GM18498 (cell line): ENCODE results near the gene GATA5.
"Not testable (repeated sequence)": the region's sequence is repeated elsewhere in the genome, so short reads cannot be mapped to it uniquely, and the experiment has no call there.

Experiments
- ATAC-seq: cut with Tn5 transposase; IDR thresholded peaks from one replicate; pipeline ENCODE4 v1.9.1; 2021; ENCODE audit warnings: mild to moderate bottlenecking, moderate library complexity; ENCODE audit not compliant: unreplicated experiment

Gene GATA5

DNA sequence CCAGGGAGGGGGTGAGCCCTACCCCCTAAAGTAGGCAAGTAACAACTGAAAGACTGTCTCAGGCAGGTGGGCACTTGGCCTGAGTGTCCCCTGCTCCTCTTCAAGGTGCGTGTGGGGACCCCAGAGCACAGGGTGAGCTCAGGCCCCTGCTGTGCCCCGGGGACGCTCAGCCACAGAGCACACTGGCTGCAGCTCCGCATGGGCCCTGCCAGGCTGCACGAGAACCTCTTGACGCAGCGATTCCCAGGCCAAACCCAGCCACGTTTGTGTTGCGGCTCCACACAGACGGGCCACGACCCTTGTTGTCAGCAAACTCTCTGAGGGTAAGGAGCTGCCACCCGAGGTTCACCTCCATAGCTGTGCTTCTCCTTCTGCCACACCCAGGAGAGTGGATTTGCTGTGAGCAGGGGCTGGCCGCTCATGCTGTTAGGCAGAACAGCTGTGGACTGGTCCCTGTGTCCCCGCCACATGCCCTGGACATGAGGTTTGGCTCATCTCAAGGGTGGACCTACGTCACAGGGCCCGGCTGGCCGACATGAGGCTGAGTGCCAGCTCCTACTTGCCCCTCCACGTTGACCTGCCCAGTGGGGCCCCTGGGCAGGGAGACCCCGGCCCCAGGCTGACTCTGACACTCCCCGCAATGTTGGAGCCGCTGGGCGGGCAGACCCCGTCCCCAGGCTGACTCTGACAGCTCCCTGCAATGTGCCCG lies 29.7 kb upstream of the GATA5 start:
- ATAC-seq, result no peak

DNA sequence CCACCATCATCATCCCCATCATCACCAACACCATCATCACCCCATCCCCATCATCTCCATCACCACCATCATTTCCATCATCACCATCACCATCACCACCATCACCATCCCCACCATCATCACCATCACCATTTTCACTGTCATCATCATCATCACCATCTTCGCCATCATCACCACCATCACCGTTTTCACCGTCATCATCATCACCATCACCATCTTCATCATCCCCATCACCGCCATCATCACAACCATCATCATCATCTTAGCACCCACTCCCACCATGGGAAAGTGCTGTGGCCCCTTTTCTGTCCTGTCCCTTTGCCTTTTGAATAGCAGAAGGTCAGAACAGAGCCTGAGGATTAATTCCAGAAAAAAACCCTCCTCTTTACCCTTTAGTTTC lies 28.5 kb upstream of the GATA5 start:
- ATAC-seq, result no peak

DNA sequence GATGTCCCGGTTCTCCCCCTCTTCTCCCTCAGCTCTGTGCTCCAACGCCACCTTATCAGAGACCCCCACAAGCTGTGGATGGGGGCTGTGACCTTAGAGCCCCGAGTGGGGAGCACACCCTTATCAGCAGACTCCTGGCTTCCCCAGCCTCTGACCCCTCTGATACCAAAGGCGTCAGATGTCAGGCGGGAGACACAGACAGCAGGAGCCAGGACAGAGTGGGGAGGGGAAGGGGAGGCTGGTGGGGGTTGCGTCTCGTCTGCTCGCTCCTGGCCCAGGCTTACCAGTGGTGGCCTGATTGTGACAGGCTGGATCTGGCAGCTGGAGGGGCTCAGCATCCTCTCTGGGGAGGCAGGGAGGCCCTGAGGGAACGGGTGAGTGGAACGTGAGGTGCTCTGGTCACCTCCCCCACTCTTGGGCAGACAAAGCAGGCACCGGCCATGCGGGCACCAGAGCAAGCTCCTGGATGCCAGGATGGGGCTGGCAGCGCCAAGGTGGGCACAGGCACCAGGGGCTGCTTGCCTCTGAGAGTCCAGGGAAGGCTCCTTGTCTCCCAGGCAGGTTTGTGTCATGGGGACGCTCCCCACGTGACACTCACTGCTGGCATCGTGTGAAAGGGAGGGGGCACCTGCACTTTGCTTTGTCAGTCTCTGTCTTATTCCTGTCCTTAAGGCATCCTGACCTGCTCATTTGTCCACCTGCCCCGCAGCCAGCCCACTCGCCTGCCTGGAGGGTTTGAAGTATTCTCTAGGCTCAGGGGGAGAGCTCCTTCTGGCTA lies 27.8 kb upstream of the GATA5 start:
- ATAC-seq, result no peak

DNA sequence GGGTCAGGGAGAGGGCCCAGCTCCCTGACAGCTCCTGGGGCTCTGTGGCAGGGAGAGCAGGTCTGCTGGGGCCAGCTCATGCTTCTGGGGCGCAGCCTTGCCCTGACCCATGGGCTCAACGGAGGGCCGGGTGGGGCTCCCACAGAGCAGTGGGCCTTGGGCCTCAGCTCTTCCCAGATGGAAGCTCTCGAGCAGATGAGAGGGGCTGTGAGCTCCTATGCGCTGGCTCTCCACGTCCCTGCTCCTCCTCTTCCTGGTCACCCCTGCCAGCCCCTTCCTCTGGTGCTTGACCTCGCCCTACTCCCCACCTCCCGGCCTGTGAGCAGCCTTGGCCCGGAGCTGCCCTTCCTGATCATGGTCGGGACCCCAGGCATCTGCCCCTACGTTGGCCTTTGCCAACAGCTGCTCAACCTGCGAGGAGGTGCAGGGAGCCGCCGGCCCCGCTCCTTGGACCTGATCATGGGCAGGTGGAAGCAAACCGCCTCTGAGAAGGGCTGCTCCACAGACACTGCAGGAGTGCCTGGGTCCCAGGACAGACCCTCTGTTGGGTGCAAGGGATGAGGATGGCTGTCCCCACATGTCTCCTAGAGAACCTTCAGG lies 26.8 kb upstream of the GATA5 start:
- no peak for ATAC-seq

DNA sequence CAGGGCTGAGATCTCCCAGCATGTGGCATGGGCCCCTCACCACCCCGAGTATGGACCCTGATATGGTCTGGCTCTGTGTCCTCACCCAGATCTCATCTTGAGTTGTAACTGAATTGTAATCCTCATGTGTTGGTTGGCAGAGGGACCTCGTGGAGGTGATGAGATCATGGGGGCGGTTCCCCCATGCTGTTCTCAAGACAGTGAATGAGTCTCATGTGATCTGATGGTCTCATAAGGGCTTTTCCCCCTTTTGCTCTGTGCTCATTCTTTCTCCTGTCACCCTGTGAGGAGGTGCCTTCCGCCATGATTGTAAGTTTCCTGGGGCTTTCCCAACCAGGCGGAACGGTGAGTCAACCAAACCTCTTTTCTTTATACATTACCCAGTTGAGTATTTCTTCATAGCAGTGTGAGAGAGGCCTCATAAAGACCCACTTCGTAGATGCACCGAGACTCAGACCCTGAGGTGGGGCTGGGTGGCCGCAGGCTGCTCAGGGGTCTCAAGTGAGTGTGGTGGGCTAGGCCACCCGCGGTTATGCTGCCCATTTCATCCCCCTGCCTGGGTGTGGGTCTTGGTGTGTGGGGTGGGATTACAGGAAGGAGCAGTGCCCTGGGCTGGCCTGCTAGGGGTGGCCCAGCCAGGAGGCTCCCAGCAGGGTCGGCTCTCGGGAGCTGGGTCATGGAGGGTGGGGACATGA lies 26.2 kb upstream of the GATA5 start:
- ATAC-seq, result peak; percentile 71

DNA sequence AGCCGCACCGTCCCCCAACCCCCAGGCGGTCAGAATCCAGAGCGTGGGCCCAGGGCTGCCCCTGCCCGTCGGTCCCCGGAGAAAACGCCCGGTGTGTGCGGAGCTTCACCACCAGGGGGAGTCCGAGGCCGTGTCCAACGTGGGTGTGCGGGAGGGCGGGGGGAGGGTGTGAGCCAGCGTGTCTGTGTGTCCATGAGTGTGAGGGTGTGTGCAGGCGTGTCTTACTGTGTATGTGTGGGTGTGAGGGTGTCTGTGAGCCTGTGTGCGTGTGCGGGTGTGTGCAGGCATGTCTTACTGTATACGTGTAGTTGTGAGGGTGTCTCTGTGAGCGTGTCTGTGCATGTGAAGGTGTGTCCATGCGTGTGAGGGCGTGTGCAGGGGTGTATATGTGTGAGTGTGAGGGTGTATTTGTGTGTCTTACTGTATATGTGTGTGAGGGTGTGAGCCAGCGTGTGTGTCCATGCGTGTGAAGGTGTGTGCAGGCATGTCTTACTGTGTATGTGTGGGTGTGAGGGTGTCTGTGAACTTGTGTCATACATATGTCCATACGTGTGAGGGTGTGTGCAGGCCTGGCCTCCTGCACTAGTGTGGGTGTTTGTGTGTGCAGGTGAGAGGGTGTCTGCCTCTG lies 24.6 kb upstream of the GATA5 start:
- ATAC-seq, result no peak

DNA sequence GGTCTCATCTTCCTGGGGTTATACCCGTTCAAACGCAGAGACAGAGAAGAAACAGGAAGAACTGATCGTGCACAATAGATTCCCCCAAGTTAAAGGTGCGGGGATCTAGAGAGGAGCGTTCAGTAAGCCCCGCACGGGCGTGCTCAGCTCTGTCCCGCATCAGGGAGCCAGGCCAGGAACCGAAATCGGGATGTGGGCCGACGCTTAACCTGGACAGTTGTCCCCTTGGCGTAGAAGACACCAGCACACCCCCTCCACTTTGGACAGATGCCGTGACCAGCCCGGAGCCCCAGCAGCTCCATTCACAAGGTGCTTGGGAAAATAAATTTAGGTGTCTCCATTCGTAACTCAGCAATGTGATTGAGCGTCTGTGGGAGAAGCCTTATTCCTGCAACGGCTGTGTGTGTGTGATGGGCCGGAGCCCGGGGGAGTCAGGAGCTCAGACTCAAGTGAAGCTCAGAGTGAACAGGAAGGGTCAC lies 24.0 kb upstream of the GATA5 start:
- ATAC-seq, result no peak

DNA sequence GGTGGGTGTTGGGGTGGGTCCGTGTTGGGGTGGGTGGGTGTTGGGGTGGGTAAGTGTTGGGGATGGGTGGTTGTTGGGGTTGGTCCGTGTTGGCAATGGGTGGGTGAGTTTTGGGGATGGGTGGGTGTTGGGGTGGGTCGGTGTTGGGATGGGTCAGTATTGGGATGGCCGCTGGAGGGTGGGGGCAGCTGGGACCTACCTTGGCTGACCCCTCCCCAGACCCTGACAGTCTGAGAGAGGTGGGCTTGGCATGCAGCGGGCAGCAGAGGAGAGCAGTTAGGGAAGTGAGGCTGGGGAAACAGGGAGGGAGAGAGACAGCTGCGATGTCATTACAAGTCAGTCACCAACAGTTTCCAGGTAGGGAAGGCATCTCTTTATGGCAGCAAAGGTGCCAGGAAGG lies 23.1 kb upstream of the GATA5 start:
- ATAC-seq, result no peak

DNA sequence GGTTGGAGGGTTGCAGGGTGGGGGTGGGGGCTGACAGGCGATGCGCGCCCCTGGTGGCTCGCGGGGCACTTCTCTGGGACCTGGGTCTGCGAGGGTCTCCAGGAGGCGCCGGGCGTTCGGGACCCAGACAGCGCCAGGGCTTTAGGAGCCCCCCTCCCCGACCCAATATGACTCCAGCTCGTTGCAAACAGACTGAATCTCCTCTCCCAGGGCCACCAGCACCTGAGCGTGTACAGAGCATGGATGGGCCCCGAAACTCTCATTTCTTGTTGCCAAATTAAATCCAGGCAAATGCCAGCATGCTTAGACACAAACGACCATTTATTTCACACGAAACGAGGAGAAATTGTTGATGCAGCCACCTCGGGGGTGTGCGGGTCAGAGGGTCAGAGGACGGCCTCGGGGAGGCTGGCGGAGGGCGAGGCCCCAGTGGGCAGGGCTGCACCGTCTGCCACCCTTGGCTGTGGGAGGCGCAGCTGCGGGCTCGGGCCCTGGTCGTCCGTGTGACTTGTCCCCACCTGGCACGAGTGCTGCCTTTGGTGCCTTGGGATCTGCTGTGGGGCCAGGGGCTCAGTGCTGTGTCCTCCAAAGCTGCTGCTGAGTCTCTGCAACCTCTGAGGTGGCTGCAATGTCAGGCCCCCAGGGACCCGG lies 20.9 kb upstream of the GATA5 start:
- ATAC-seq, result no peak

DNA sequence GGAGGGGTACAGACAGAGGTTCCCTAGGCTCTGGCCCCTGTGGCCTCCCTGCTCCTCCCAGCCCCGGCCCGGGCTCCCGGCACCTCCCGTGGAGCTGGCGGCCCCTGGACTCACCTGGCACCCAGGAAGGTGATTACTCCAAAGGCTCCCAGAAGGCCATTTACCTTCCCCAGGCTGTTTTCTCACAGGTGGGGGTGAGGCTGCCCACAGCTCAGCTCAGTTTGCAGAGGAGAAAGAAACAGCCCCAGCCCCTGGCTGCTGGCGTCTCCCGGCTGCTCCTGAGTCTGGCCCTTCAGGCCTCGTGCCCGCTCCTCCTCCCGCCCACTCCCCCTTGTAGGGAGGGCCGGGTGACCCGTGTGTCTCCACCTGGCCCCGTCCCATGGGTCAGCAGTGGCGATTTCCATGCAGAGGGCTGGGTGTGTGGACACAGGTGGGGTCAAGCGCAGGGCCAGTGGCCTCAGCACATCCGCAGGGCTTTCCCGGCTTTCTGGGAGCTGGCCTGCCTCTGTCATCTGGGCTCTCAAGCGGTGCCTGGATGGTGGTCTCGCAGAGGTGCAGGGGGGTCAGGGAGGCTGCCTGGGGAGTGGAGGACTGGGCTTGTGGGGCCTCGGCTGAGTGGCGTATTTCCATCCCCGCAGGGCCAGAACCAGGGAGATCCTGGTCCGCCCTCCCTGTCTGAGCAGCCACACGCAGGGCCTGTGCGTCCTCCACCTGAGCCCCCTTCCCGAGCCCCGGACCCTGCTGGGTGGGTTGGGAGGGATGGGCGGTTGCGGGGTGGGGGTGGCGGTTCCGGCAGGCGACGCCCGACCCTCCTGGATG lies 20.2 kb upstream of the GATA5 start:
- ATAC-seq, result no peak

DNA sequence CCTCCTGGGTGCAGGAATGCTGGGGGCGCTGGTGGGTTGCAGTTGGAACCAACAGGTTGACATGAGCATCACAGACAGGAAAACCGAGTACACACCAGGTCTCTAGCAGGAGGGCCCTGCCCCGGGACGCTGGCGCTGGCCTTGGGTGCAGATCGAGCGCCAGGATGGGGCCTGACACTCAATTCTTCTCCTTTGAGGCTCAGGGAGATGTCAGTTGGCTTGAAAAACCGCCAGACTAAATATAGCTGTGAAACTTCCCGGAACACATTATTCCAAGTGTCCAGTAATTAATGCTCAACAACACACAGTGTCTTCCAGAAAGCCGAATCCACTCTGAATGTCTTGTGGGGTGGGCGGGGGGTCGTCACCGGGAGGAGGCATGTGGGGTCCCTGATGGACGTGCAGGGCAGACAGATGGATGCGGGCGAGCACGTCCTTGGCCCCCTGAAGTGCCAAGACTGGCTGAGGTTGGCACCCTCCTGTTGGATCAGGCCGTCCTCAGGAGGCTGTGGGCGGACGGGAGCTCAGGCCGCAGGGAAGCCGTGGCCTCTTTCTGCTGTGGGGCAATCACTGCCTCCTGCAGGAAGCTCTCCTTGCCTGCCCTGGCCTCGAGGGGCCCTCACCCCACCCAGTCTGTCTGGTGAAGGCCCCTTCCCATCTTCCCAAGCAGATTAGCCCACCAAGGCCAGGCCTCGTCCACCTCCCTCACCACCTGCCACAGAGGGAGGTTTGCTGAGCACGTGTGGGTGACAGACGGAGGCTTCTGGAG lies 19.4 kb upstream of the GATA5 start:
- ATAC-seq, result no peak

DNA sequence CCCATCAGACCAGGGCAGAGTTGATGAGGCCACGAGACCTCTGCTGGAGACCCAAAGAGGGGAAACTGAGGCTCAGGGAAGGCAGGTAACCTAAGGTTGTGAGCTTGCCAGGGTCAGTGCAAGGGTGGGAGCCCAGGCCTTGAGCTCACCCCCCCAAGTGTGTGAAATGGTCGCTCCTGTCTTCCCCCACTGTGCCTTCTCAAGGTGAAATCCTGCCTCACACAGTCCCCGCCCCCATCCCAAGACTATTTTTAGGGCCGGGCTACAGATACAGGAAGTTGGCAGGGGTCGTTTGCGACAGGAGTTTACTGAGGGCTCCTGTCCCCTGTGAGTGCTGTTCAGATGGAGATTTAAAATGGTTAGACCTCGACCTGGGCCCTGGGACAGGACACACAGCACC lies 18.7 kb upstream of the GATA5 start:
- ATAC-seq, result no peak

DNA sequence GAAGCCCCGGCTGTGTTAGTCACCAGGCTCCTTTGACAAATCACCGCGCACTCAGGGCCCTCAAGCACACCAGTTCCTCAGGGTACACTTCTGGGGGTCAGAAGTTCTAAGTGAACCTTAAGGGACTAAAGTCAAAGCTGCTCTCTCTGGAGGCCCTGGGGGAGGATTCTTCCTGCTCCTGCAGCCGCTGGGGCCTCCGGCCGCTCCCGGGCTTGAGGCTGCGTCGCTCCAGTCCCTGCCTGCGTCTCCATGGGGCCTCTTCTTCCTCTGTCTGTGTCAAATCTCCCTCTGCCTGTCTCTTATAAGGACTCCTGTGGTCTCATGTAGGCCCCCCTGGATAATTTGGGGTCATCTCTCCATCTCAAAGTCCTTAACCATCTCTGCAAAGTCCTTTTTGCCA lies 18.1 kb upstream of the GATA5 start:
- no peak for ATAC-seq

DNA sequence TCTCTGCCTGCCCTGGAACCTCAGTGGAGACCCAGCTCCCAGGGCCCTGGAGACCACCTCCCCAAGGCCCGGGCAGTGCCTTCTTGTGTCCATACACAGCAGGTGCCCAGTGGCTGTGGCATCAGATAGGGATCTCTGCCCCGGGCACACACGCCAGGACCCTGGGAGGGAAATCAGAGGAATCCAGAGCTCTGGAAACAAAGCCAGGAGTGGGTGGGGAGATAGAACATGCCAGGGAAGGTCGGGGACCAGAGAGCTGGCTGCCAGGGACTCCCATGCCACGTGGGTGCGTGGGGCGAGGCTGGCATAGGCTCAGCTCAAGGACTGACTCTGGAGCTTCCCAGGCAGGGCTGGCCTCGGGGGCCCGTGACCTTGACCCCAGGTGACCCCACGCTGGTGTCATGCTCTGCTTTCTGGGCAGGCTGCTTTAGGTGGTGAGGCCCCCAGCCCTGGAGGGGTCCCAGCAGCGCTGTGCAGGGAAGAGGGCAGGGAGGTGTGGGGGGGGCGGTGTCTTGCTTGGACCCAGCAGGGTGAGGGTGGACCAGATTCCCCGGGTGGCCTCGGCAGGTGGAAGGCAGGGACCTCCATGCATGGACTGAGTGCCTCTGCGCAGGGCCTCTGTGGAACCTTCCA lies 17.6 kb upstream of the GATA5 start:
- no peak for ATAC-seq

DNA sequence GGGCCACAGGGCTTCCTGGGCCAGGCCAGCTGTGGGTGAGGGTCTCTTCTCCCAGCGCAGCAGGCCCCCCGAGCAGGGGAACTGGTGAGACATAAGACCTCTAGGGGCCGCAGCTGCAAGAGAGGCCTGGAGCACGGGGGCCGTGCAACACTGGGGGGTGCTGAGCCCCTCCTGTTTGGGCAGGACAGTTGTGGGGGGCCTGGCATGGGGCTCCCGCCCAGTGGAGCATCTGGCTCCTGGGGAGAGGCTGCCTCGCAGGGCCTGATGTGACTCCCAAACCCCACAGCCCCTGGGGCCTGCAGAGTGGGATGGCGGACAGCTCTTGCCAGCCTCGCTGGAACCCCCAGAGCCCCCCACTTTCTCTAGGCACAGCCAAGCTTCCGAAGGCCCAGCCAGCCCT lies 16.9 kb upstream of the GATA5 start:
- ATAC-seq, result no peak

DNA sequence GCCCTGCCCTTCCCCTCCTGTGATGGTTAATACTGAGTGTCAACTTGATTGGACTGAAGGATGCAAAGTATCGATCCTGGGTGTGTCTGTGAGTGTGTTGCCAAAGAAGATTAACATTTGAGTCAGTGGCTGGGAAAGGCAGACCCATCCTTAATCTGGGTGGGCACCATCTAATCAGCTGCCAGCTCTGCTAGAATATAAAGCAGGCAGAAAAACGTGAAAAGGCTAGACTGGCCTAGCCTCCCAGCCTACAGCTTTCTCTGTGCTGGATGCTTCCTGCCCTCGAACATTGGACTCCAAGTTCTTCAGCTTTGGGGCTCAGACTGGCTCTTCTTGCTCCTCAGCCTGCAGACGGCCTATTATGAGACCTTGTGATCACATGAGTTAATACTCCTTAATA lies 15.0 kb upstream of the GATA5 start:
- not testable (repeated sequence) for ATAC-seq

DNA sequence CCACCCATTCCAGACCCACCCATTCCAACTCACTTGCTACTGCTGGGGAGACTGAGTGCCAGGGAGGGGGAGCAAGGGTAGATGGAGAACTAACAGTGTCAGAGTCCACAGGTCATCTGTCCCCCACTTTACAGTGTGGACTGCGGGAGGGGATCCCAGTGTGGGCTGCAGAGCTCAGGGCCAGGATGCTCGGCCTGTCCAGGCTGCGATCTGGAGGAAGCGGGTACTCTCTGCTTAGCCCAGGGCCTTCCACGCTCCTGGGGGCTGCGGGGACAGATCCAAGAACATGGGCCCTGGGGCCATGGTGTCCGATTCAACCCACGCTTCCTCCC lies 14.1 kb upstream of the GATA5 start:
- ATAC-seq, result no peak

DNA sequence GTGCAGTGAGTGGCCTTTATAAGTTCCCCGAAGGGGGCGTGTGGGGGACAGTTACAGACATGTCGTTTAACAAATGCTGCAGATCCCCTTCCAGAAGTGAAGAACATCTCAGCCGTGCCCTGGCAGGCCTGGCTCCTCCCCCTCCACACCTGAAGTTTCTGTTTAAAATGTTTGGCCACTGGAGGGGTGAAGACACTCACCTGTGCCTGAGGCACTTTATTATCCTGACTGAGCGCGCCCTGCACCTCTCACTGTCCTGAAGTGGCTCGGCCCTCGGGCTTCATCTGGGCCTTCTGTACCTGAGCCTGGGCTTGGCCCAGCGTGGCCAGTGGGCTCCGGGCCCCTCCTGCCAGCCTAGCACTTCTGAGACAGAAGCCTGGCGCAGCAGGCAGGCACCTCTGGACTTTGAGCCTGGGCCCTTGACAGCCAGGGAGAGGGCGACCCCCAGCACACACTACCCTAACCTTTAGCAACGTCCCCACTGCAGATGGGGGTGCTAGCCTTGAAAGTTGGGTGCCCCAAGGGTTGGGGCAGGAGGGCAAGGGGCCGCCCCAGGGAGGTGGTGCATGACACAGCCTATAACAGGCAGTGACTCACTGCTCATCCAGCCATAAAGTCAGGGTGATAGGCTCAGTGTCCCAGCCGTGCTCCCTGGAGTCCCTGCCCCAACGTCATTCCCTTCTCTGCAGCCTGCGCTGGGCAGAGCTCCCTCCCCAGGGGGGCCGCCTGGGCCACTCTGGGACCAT lies 13.6 kb upstream of the GATA5 start:
- no peak for ATAC-seq
